Muscle of leg (tissue), 16 donors: ENCODE measurements around the gene PAPPA. TPM values are rescaled to one million over a fixed set of nuclear protein-coding genes. Genes with fewer than 3 reads are reported as not detected.

Source experiments
- DNase-seq: peaks from one replicate; pipeline ENCODE4 v3.0.0; 2013
- H3K27ac ChIP-seq: one replicate; pipeline ENCODE4 v1.5.1; 2013; ENCODE audit warnings: mild to moderate bottlenecking, low read length, control low read depth
- H3K27me3 ChIP-seq: one replicate; pipeline ENCODE4 v1.6.1; 2013; ENCODE audit warnings: low read length; ENCODE audit not compliant: control insufficient read depth, insufficient read depth
- H3K36me3 ChIP-seq: one replicate; pipeline ENCODE4 v1.6.1; 2013; ENCODE audit warnings: low read length; ENCODE audit not compliant: control insufficient read depth, insufficient read depth
- H3K4me1 ChIP-seq: one replicate; pipeline ENCODE4 v1.6.1; 2013; ENCODE audit warnings: low read length; ENCODE audit not compliant: control insufficient read depth, insufficient read depth
- H3K4me3 ChIP-seq: one replicate; pipeline ENCODE4 v1.5.1; 2013; ENCODE audit warnings: low read length, control low read depth
- H3K9me3 ChIP-seq: replicated peaks from 2 replicates; pipeline ENCODE4 v1.6.1; 2013; ENCODE audit warnings: low read depth, low read length; ENCODE audit not compliant: control insufficient read depth
- WGBS: methylation state at CpG from one replicate; pipeline ENCODE4 v1.1.5; 2013; ENCODE audit warnings: missing lambda C conversion rate; ENCODE audit not compliant: insufficient coverage; 5-methylcytosine and 5-hydroxymethylcytosine counted together
- long read RNA-seq, 11 donors: transcript quantifications; one replicate each; lab custom pipeline, GENCODE V29; 2026
- polyA plus RNA-seq, 8 donors: library from polyadenylated mRNA; unstranded; fragments of 120-200 nt; gene quantifications; one replicate each; pipeline versions ENCODE4 v1.2.1 to v1.2.3, GENCODE V29; 2013; ENCODE audit warnings: inconsistent platforms in 1 of 8, low replicate concordance in 1 of 8; ENCODE audit not compliant: insufficient read length in 8 of 8, insufficient read depth in 1 of 8
- total RNA-seq: library from RNA; stranded (reverse); fragments of 120-200 nt; gene quantifications from one replicate; pipeline ENCODE4 v1.2.4, GENCODE V29; 2013

Gene PAPPA, protein sequence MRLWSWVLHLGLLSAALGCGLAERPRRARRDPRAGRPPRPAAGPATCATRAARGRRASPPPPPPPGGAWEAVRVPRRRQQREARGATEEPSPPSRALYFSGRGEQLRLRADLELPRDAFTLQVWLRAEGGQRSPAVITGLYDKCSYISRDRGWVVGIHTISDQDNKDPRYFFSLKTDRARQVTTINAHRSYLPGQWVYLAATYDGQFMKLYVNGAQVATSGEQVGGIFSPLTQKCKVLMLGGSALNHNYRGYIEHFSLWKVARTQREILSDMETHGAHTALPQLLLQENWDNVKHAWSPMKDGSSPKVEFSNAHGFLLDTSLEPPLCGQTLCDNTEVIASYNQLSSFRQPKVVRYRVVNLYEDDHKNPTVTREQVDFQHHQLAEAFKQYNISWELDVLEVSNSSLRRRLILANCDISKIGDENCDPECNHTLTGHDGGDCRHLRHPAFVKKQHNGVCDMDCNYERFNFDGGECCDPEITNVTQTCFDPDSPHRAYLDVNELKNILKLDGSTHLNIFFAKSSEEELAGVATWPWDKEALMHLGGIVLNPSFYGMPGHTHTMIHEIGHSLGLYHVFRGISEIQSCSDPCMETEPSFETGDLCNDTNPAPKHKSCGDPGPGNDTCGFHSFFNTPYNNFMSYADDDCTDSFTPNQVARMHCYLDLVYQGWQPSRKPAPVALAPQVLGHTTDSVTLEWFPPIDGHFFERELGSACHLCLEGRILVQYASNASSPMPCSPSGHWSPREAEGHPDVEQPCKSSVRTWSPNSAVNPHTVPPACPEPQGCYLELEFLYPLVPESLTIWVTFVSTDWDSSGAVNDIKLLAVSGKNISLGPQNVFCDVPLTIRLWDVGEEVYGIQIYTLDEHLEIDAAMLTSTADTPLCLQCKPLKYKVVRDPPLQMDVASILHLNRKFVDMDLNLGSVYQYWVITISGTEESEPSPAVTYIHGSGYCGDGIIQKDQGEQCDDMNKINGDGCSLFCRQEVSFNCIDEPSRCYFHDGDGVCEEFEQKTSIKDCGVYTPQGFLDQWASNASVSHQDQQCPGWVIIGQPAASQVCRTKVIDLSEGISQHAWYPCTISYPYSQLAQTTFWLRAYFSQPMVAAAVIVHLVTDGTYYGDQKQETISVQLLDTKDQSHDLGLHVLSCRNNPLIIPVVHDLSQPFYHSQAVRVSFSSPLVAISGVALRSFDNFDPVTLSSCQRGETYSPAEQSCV (N-terminal part only)
- total RNA-seq (1.3 TPM), polyA plus RNA-seq (1 to 10 TPM in 3 of 8 donors, under 1 TPM in 5; 0.34 to 2.1 (median 0.92) TPM)
- long read RNA-seq, donor 1: 0 reads
- long read RNA-seq, donor 2: 0 reads
- long read RNA-seq, donor 3: 0 reads
- long read RNA-seq, donor 4: 0 reads
- long read RNA-seq, donor 5: 0 reads
- long read RNA-seq, donor 6: 0 reads
- long read RNA-seq, donor 7: 0 reads
- long read RNA-seq, donor 8: 0 reads
- long read RNA-seq, donor 9: 0 reads
- long read RNA-seq, donor 10: 0 reads
- long read RNA-seq, donor 11: 0 reads

DNA sequence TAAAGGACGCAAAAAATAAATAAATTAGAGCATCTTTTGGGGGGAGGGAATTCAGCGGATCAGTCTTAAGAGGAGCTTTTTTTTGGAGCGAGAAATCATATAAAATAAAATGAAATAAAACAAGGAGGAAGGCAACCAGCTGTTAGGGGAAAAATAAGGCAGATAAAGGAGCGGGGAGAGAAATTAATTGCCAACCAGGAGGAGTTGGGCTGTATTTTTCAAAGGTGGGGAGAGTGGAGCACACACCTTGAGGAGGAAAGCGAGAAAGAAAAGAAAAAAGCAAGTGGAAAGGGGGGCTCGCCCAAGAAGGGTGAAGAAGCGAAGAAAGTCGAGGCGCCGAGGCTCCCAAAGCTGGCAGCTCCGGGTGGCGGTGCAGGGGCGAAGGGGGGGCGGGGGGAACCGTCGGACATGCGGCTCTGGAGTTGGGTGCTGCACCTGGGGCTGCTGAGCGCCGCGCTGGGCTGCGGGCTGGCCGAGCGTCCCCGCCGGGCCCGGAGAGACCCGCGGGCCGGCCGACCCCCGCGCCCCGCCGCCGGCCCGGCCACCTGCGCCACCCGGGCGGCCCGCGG, at the start of gene PAPPA:
TSS of gene PAPPA (plus strand) at position 27 of the 569 bp plus-strand sequence. CDS start at position 409, 382 bp downstream.
- peaks cover 21% of the 10 kb centered on the region for H3K4me1 ChIP-seq
- H3K36me3 ChIP-seq: no peaks in the 10 kb centered on the region
- under 1% methylated on average over 39 of the region's 41 CpGs for WGBS
- H3K27me3 ChIP-seq: peaks cover 38% of the 10 kb centered on the region
- H3K9me3 ChIP-seq: no peaks in the 10 kb centered on the region
- H3K27ac ChIP-seq: no peak within 1 kb of the TSS
- peak within 1 kb of the TSS; percentile 29 for H3K4me3 ChIP-seq
- peak; percentile 15 for DNase-seq

DNA sequence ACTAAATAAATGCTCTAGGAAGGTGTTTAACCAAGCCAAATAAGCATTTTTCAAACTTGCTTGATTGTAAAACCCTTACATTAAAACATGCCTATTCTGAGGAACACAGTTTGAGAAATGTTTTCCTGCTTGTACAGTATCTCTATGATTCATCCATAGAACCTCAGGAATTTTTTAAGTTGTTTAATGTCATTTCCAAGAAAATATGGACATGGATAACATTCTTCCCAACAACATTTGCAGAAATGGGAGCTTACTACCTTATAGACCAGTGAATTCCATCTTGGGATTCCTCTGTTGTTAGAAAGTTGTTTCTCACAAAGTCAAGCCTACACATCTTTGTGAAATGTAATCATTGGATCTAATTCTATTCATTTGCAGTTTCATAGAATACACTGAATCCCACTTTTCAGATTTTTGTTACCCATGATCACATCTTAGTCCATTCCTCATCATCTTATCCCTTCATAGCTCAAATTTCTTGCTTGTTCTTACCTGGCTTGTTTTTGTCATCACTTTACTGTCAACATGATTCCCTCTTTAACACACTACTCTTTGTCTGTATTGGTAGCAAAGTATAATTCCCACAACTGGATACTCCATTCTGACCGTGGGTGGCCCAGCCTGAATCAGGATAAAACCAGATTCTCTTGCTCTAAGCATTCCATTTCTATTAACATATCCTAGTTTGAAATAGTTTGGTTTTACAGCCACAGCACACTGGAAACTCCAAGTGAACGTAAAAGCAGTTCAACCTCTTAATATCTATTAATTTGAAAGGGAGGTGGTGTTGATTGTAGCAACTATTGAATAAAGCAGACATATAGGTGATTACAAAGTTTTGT, 49.4 kb upstream of the PAPPA start:
- no peak for DNase-seq
- no peaks in the 10 kb centered on the region for H3K4me1 ChIP-seq
- H3K27ac ChIP-seq: no peak overlapping the region
- no CpG with 5 or more reads among the region's 2 CpGs for WGBS
- no peaks in the 10 kb centered on the region for H3K27me3 ChIP-seq
- no peaks in the 10 kb centered on the region for H3K36me3 ChIP-seq
- H3K4me3 ChIP-seq: no peak overlapping the region
- H3K9me3 ChIP-seq: no peaks in the 10 kb centered on the region

DNA sequence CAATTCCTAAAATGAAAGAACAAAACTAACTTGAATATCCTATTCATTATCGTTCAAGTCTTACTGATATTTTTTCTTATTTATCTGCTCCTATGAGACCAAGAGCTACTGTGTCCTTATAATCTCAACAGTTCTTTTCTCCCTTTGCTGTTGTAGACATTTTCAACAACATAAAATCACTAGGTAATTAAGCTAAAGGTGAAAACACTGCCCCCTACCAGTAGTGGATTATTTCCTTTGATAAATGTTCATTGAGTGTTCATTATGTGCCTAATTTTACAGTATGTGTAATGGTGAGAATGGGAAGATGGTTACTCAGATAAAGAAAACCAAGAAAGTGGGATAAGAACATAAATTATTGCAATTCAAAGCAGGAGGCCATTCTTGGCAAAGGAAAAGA, 41.4 kb upstream of the PAPPA start:
- H3K27me3 ChIP-seq: no peaks in the 10 kb centered on the region
- no peak for DNase-seq
- H3K4me3 ChIP-seq: no peak overlapping the region
- no peaks in the 10 kb centered on the region for H3K4me1 ChIP-seq
- no peak overlapping the region for H3K27ac ChIP-seq
- no peaks in the 10 kb centered on the region for H3K9me3 ChIP-seq
- H3K36me3 ChIP-seq: no peaks in the 10 kb centered on the region
- no CpG with 5 or more reads among the region's 1 CpG for WGBS

DNA sequence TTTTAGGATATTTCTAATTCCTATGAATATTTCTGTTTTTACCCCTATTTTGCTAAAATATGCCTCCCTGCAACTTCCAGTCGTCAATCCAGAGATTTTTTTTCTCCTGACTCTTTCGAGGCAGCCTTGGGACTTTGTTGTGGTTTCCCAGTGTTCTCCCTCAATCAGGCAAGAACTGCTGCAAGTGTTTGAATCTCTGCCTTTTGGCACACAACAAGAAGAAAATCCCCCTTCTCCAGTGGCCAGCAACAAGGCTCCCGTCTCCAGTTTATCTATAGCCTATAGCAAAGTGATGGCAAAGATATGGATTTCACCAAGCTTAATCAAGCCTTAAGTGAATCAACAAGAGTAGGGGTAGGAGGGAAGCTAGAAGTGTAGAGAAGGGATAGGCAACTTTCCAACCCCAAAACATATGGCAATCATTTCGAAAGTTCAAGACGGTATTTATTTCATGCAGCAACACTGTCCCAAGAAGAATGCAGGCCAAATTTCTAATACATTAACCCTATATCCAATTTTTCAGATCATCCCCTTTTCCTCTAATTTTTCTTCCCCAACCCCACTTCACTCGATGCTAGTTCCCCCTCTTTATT, 37.7 kb upstream of the PAPPA start:
- Histone ChIP-seq H3K4me1 (no peaks in the 10 kb centered on the region), H3K27me3 (no peaks in the 10 kb centered on the region), H3K4me3 (no peak overlapping the region), H3K36me3 (no peaks in the 10 kb centered on the region), H3K9me3 (no peaks in the 10 kb centered on the region), H3K27ac (no peak overlapping the region)
- DNase-seq: peak; percentile 80
- WGBS: 11% methylated on average over 4 of the region's 6 CpGs

DNA sequence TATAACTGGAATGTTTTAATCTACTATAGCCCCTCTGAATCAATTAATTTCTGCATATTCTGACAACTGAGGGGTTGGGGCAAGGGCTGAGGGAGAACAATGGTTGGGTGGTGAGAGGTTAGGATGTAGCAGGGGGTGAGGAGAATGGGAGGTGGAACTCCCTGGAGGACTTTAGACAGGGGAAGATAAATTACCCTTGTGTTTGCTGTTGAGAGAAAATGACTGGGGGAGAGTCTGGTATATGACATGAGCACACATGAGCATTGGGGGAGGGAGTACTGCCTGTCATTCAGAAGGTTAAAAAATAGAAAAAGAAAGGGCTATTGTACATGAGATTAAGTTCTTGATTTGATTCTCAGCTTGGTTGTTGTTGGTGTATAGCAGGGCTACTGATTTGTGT, 37.2 kb upstream of the PAPPA start:
- H3K9me3 ChIP-seq: no peaks in the 10 kb centered on the region
- no peaks in the 10 kb centered on the region for H3K36me3 ChIP-seq
- H3K27ac ChIP-seq: no peak overlapping the region
- no peak overlapping the region for H3K4me3 ChIP-seq
- no peaks in the 10 kb centered on the region for H3K4me1 ChIP-seq
- DNase-seq: no peak
- no peaks in the 10 kb centered on the region for H3K27me3 ChIP-seq

DNA sequence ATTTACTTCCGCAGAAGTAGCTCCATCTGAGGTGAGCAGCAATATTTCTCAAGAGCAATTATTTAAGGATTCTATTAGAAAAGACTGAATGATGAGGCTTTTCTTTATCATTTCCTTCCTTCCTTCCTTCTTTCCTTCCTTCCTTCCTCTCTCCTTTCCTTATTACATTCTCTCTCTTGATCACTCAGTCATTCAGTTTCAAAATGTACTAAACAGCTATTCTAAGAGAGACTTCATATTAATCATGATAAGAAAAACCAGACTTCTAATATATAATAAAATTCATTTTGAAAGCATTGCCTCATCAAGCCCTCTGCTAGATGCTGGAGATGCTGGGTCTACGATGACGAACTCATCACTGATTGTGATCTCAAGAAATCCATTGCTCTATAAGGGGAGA, 30.4 kb upstream of the PAPPA start:
- DNase-seq: no peak
- no peak overlapping the region for H3K27ac ChIP-seq
- no CpG with 5 or more reads among the region's 3 CpGs for WGBS
- H3K9me3 ChIP-seq: no peaks in the 10 kb centered on the region
- H3K27me3 ChIP-seq: no peaks in the 10 kb centered on the region
- H3K36me3 ChIP-seq: no peaks in the 10 kb centered on the region
- no peak overlapping the region for H3K4me3 ChIP-seq
- no peaks in the 10 kb centered on the region for H3K4me1 ChIP-seq

DNA sequence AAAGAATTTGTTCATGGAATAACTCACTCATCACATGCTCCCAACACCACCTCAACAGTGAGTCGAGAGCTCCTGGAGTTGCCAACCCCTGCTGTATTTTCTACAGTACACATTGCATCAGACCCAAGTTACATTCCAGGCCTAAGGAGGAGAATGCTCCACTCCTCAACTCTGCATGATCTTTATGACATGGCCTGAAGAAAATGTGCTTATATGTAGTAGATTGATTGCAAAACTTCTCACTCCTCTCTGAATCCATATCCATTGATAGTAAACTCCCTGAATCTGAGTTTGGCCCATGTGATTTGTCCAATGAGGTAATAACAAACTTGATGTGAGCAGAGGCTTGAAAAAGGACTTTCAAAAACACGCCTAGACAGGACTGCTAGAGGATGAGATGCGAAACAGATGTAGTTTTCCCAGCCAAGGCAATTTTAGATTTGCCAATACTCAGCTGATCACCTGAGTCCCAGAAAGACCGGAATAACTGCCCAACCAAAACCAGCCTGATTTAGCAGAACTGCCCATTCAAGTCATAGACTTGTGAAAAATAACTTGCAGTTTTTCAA, 29.0 kb upstream of the PAPPA start:
- Histone ChIP-seq H3K4me1 (no peaks in the 10 kb centered on the region), H3K9me3 (no peaks in the 10 kb centered on the region), H3K36me3 (no peaks in the 10 kb centered on the region), H3K4me3 (no peak overlapping the region), H3K27ac (no peak overlapping the region), H3K27me3 (no peaks in the 10 kb centered on the region)
- 39% methylated on average over 3 of the region's 4 CpGs for WGBS
- DNase-seq: peak; percentile 31

DNA sequence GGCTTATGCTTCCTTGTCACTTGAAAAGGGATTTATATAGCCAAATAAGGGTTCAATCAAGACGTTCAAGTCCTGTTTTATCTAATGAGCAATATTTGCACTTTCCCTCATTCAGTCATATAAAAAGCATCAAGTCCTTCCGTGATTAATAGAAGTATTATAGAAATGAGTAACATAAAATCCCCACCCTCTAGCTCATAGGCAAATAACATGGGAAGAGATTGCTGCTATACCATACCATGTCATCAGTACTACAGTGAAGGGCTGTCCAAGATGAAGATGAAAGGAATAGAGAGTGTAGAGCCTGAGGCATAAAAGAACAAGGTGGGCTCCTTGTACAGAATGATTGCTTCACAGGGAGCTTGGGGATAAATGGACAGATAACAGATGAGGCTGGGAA, 20.4 kb upstream of the PAPPA start:
- Histone ChIP-seq H3K27me3 (no peaks in the 10 kb centered on the region), H3K9me3 (no peaks in the 10 kb centered on the region), H3K4me1 (no peaks in the 10 kb centered on the region), H3K4me3 (no peak overlapping the region), H3K27ac (no peak overlapping the region), H3K36me3 (no peaks in the 10 kb centered on the region)
- no CpG with 5 or more reads among the region's 2 CpGs for WGBS
- DNase-seq: no peak
